NCI-H774 (cell line): Measurements from ENCODE around the gene ZFYVE27.
"Not testable (repeated sequence)": the region's sequence is repeated elsewhere in the genome, so short reads cannot be mapped to it uniquely, and the experiment has no call there.

Experiments
- DNase-seq: peaks from one replicate; lab custom pipeline; 2025; lab: John Stamatoyannopoulos, UW

ZFYVE27 gene, protein sequence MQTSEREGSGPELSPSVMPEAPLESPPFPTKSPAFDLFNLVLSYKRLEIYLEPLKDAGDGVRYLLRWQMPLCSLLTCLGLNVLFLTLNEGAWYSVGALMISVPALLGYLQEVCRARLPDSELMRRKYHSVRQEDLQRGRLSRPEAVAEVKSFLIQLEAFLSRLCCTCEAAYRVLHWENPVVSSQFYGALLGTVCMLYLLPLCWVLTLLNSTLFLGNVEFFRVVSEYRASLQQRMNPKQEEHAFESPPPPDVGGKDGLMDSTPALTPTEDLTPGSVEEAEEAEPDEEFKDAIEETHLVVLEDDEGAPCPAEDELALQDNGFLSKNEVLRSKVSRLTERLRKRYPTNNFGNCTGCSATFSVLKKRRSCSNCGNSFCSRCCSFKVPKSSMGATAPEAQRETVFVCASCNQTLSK

GRCh38 chr10:97736902-97737769, at the start of gene ZFYVE27:
Gene ZFYVE27 (plus strand): TSS chr10:97737128. CDS start chr10:97738478, 1,350 bp downstream.
- peak; percentile 71 for DNase-seq

GRCh38 chr10:97687785-97688781, 48.8 kb upstream of the ZFYVE27 start:
- no peak for DNase-seq

- DNase-seq: no peak
Measured at GRCh38 chr10:97689559-97690020, 47.3 kb upstream of the ZFYVE27 start.

DNA sequence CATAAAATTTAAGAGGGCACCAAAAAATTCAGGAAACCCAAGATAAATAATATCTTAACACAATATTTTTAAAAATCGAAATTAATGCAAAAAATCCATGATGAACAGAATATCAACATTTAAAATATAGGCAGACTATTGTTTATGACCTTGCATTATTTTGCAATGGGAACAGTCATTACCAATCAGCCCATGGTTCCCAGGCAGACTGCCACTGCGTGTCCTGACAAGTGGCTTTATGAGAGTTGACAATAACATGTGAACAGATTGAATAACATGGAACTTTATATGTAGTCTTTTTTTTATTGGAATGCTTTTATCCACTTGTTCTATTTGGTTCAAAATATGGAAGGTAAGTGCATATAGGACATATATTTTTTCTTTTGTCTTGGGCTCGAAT, 46.8 kb upstream of the ZFYVE27 start:
- DNase-seq: no peak

DNA sequence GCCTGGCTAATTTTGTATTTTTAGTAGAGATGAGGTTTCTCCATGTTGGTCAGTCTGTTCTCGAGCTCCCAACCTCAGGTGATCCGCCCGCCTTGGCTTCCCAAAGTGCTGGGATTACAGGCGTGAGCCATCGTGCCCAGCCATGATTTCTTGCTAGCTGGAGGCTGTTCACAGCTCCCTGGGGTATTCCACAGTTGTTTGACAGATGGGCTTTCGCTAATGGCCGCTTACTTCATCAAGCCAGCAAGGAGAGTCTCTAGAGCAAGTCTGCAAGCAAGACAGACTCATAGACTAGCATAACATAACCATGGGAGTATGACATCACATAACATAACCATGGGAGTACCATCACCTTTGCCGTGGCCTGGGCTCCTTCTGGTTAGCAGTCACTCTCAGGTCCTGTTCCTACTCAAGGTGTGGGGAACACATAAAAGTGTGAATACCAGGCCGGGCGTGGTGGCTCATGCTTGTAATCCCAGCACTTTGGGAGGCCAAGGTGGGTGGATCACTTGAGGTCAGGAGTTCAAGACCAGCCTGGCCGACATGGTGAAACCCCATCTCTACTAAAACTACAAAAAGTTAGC, 38.8 kb upstream of the ZFYVE27 start:
- DNase-seq: not testable (repeated sequence)

GRCh38 chr10:97701438-97702069, 35.4 kb upstream of the ZFYVE27 start:
- DNase-seq: peak; percentile 31

DNA sequence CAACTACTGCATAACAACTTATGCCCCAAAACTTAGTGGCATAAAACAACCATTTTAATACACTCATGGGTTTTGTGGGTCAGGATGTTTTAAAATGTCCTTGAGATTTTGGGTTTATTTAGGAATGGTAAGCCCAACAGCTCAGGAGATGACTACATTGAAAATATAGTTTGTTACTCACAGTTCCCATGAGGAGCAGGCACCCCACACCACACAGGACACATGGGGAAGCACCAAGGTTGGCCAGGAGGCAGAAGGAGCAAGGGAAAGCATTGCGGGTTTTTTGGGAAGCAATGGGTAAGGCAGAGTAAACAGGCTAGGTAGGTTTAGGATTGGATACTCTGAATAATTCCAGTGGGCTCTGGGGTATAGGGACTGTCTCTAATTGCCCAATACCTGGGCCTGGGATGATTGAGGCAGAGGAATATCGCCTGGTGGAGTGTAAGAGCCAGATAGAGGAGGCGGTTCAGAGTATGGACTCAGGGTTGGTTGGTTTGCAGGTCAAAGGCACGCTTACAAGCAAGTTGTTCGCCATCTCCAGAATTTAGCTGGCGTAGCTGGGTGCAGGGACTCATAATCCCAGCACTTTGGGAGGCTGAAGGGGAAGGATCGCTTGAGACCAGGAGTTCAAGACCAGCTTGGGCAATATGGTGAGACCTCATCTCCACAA, 33.4 kb upstream of the ZFYVE27 start:
- no peak for DNase-seq

DNA sequence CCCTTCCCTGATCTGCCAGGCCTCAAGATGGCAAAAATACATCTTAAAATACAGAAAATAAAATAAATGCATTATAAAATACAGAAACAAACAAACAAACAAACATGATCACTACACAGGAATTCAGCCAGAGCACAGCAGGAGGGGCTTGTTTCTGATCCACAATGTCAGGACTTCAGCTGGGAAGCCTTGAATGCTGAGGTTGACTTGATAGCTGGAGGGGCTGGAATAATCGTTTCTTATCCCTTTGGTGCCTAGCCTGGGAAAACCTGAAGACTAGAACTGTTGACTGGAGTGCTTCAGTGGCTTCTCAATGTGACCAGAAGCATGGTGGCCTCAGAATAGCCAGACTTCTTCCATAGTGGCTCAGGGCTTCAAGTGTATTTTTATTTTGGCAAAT, 32.6 kb upstream of the ZFYVE27 start:
- DNase-seq: no peak

DNA sequence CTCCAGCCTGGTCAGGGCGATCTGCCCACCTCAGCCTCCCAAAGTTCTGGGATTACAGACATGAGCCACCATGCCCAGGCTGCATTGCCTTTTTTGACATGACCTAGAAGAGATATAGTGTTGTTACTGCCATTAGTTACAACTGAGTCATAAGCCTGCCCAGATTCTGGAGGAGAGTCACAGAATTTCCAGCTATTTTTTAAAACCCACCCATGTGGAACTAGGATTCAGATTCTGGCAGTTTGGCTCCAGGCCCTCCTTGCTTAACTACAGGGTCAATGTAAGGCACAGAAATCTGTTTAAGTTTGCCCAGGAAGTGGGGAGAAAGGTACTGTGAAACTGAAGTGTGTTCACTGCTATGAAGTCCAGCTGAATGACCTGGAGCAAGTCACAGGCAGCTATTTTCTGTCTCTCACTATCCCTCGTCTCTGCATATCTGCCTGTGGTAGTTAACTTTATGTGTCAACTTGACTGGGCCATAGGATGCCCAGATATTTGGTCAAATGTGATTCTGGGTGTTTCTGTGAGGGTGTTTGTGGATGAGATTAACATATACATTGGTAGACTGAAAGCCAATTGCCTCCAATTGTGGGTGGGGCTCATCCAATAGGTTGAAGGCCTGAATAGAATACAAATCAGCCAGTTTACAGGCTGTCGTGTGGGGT, 31.8 kb upstream of the ZFYVE27 start:
- no peak for DNase-seq

DNA sequence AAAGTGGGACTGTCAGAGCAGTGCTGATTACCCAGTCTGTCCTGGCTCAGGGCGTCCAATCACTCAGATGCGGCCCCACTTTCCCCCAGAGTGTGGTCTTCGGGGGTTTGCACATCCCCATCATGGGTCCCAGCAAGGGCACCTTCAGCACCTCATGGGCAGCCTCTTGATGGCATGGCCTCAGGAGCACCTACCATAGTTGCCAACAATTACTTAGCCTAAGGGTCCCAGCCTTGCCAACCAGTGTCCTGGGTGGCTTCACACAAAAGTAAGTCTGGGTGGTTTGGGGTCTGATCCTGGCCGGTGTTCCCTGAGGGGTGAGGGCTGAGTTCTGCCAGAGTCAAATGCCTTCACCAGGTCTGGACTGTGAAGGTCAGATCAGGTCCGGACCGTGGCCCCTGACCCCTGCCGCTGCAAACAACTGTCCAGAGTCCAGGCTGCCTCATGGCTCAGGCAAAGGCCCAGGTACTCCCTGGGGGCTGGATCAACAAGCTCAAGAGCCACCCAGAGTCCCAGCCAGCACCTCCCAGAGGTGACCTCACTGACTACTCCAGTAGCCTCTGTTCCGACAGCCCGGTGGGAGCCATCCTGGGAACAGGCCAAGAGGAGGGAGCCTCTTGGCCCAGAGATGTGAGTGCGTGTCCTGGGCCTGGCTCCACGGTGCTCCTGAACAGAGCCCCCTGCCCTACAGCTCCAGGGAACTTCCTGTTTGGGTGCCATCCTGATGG, 29.6 kb upstream of the ZFYVE27 start:
- DNase-seq: no peak

DNA sequence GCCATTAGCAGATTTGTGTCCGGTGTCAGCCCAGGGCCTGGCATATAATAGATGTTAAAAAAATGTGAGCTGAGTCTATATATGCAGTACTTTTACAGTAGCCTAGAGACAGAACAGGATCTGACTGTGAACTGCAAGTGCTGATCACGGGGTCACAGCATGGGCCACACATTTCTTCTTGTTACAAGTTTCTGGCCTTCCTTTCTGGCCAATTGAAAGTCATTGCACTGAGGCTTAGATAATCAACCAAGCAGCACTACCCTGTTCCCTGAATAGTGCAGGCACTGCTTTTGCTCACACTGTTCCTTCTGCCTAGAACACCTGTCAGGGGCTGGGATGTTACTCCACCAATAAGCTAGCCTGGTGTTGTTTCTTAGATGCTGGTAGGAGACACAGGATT, 28.8 kb upstream of the ZFYVE27 start:
- DNase-seq: no peak

GRCh38 chr10:97708976-97709946, 27.7 kb upstream of the ZFYVE27 start:
- no peak for DNase-seq

GRCh38 chr10:97711640-97712572, 25.0 kb upstream of the ZFYVE27 start:
- no peak for DNase-seq

DNA sequence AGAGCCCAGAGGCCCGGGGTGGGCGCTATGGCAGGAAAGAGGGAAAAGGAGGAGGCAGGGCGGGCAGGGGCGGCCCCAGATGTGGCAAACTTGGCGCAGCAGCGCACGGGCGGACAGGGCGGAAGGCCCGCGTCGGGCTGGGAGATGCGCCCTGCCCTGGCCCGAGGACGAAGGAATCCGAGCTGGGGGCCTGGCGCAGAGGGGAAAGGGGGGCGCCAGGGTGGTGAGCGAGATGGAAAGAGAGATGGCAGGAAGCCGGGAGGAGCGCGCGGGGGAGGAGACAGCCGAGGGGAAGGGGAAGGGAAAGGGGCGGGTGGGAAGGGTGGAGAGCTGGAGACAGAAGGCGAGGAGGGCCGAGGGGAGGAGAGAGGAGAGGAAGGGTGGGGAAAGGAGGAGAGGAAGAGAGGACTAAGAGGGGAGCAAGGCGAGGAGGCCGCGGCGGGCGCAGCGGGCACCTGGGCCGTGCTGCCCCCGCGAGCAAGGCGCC, 23.5 kb upstream of the ZFYVE27 start, which contains the start of gene MARVELD1:
MARVELD1 (plus strand) TSS at position 392 of the 487 bp plus-strand sequence. CDS start 147 bp downstream, outside the sequence.
- no peak for DNase-seq

- no peak for DNase-seq
Measured at GRCh38 chr10:97713826-97714400, 23.0 kb upstream of the ZFYVE27 start.
